Measurements from ENCODE around the gene SASH1.

DNA sequence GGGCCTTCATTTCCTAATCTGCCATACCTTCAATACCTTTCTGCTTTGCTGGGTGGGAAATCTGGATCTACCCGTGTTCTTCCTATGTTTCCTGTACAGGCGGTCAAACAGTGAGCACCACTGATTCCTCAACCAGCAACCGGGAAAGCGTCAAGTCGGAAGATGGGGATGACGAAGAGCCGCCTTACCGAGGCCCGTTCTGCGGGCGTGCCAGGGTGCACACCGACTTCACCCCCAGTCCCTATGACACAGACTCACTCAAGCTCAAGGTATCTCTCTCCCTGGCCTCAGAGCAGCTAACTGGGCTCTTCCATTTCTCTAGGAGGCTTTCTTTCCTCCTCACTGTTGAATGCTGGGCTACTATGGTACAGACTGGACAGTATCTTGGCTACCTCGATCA is 190.1 kb downstream of the SASH1 start:
- TF ChIP-seq ZNF350 (tag by site-specific recombination; IDR thresholded peaks at IDR 0.05) (no peak), CTCF (tag by site-specific recombination; IDR thresholded peaks at IDR 0.05) (no peak), SP2 (tag by site-specific recombination; IDR thresholded peaks at IDR 0.05) (no peak), ZNF274 (IDR thresholded peaks at IDR 0.05; ENCODE audit: low read length) (no peak), ZNF274 (tag by site-specific recombination; IDR thresholded peaks at IDR 0.05; ENCODE audit: borderline replicate concordance) (no peak), ZNF416 (tag by site-specific recombination; IDR thresholded peaks at IDR 0.05) (no peak), ZNF280D (tag by site-specific recombination; IDR thresholded peaks at IDR 0.05) (no peak), ZNF146 (tag by site-specific recombination; IDR thresholded peaks at IDR 0.05) (no peak), YY1 (tag by site-specific recombination; IDR thresholded peaks at IDR 0.05) (no peak)
- TF ChIP-seq, protein P1, sequence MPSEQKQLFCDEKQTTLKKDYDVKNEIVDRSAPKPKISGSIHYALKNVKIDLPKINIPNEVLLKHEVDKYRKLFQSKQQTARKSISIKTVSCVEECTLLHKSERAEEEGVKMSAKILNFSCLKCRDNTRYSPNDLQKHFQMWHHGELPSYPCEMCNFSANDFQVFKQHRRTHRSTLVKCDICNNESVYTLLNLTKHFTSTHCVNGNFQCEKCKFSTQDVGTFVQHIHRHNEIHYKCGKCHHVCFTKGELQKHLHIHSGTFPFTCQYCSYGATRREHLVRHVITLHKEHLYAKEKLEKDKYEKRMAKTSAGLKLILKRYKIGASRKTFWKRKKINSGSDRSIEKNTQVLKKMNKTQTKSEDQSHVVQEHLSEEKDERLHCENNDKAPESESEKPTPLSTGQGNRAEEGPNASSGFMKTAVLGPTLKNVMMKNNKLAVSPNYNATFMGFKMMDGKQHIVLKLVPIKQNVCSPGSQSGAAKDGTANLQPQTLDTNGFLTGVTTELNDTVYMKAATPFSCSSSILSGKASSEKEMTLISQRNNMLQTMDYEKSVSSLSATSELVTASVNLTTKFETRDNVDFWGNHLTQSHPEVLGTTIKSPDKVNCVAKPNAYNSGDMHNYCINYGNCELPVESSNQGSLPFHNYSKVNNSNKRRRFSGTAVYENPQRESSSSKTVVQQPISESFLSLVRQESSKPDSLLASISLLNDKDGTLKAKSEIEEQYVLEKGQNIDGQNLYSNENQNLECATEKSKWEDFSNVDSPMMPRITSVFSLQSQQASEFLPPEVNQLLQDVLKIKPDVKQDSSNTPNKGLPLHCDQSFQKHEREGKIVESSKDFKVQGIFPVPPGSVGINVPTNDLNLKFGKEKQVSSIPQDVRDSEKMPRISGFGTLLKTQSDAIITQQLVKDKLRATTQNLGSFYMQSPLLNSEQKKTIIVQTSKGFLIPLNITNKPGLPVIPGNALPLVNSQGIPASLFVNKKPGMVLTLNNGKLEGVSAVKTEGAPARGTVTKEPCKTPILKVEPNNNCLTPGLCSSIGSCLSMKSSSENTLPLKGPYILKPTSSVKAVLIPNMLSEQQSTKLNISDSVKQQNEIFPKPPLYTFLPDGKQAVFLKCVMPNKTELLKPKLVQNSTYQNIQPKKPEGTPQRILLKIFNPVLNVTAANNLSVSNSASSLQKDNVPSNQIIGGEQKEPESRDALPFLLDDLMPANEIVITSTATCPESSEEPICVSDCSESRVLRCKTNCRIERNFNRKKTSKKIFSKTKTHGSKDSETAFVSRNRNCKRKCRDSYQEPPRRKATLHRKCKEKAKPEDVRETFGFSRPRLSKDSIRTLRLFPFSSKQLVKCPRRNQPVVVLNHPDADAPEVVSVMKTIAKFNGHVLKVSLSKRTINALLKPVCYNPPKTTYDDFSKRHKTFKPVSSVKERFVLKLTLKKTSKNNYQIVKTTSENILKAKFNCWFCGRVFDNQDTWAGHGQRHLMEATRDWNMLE (tag by site-specific recombination; conservative IDR thresholded peaks at IDR 0.05; ENCODE audit: low read depth), result no peak

Measured in HEK293 (cell line).